K562 (cell line): ENCODE measurements around the gene UBN2. TPM values are rescaled to one million over a fixed set of nuclear protein-coding genes. Genes with fewer than 3 reads are reported as not detected.

Experiments
- CBFA2T3 ChIP-seq: fragments of 450-650 bp; IDR thresholded peaks from 2 replicates; pipeline ENCODE4 v1.6.1; 2017
- CXXC5 ChIP-seq: fragments of 250-450 bp; sonication (Bioruptor Pico); IDR thresholded peaks from 2 replicates; pipeline ENCODE4 v1.8.0; 2022; ENCODE audit warnings: inconsistent platforms, mild to moderate bottlenecking, moderate library complexity
- FOXA3 ChIP-seq, 2 experiments: fragments of 450-650 bp in 1 of 2; sonication (generic) in 1 of 2; formaldehyde crosslinking; IDR thresholded peaks in 1 of 2; conservative IDR thresholded peaks in 1 of 2; 2 replicates each; pipeline versions ENCODE4 v1.4.0 to v1.8.0; 2020 to 2022; ENCODE audit warnings: mild to moderate bottlenecking in 2 of 2, missing genetic modification reagents in 1 of 2
- HMGN3 ChIP-seq: IDR thresholded peaks from 2 replicates; pipeline ENCODE4 v1.6.1; 2011; ENCODE audit warnings: borderline replicate concordance, low read depth, mild to moderate bottlenecking, mixed read lengths, low read length; ENCODE audit not compliant: insufficient read length; ENCODE audit errors: extremely low read depth
- HNRNPL ChIP-seq: fragments of 200-400 bp; formaldehyde crosslinking; IDR thresholded peaks from 2 replicates; pipeline ENCODE4 v1.6.1; 2017; ENCODE audit warnings: low read depth, mild to moderate bottlenecking, low read length
- MEF2D ChIP-seq: conservative IDR thresholded peaks from 2 replicates; pipeline ENCODE4 v1.6.1; 2016; ENCODE audit warnings: low read depth, missing genetic modification characterization, missing compliant biosample characterization
- NFXL1 ChIP-seq: fragments of 450-650 bp; formaldehyde crosslinking; IDR thresholded peaks from 2 replicates; pipeline ENCODE4 v1.4.0; 2021; ENCODE audit warnings: mild to moderate bottlenecking
- RBM14 ChIP-seq: fragments of 200-400 bp; formaldehyde crosslinking; IDR thresholded peaks from 2 replicates; pipeline ENCODE4 v1.6.1; 2018; ENCODE audit warnings: low read depth, mild to moderate bottlenecking, low read length, moderate library complexity, borderline replicate concordance; ENCODE audit not compliant: insufficient read depth
- RBM25 ChIP-seq: fragments of 200-400 bp; formaldehyde crosslinking; IDR thresholded peaks from 2 replicates; pipeline ENCODE4 v1.6.1; 2018; ENCODE audit warnings: low read length, low read depth, moderate library complexity; ENCODE audit not compliant: severe bottlenecking
- REST ChIP-seq, 2 experiments: fragments of 450-650 bp; formaldehyde crosslinking in 1 of 2; IDR thresholded peaks; 2 replicates each; pipeline versions ENCODE4 v1.4.0 to v1.6.1; 2014 to 2020; ENCODE audit warnings: mild to moderate bottlenecking in 2 of 2, borderline replicate concordance in 1 of 2, low read depth in 1 of 2
- RUNX1 ChIP-seq: sonication (generic); IDR thresholded peaks from 2 replicates; pipeline ENCODE4 v1.6.1; 2016; ENCODE audit warnings: antibody characterized with exemption, low read depth
- SRSF7 ChIP-seq: fragments of 200-400 bp; formaldehyde crosslinking; optimal IDR thresholded peaks from 2 replicates; pipeline ENCODE3; 2017; ENCODE audit warnings: mild to moderate bottlenecking, low read depth, low read length
- STAG1 ChIP-seq: sonication (generic); formaldehyde crosslinking; IDR thresholded peaks from 2 replicates; pipeline ENCODE4 v1.5.0; 2020; ENCODE audit warnings: missing genetic modification reagents, borderline replicate concordance
- ZNF12 ChIP-seq: sonication (generic); formaldehyde crosslinking; IDR thresholded peaks from 2 replicates; pipeline ENCODE4 v1.4.0; 2020; ENCODE audit warnings: mild to moderate bottlenecking, missing genetic modification reagents
- ZNF586 ChIP-seq: fragments of 450-650 bp; formaldehyde crosslinking; conservative IDR thresholded peaks from 2 replicates; pipeline ENCODE4 v1.4.0; 2020; ENCODE audit warnings: mild to moderate bottlenecking, moderate library complexity
- polyA plus RNA-seq, 8 experiments: library from polyadenylated mRNA; depleted of rRNA in 4 of 8; stranded (reverse) in 5 of 8; unstranded in 3 of 8; fragments of >200 nt; fragmentation: Nextera tagmentation in 2 of 8; fragmentation: Illumina TruSeq in 1 of 8; extraction: Ambion mirVana in 2 of 8; extraction: Trizol in 1 of 8; gene quantifications; 2 replicates each; pipeline versions ENCODE4 v1.2.1 to v1.2.3, GENCODE V29; 2011 to 2014; ENCODE audit warnings: inconsistent platforms in 1 of 8, missing spikeins in 1 of 8
- total RNA-seq, 7 experiments: library from RNA; depleted of rRNA in 6 of 7; stranded (reverse); fragments of >200 nt in 6 of 7; fragmentation: Illumina TruSeq in 2 of 7; extraction: Trizol in 2 of 7; gene quantifications; 2 replicates each; pipeline versions ENCODE4 v1.2.1 to v1.2.3, GENCODE V29; 2011 to 2021; ENCODE audit warnings: low replicate concordance in 1 of 7

UBN2 gene
- total and polyA plus RNA-seq, 9 of the 15 experiments (the other 6 are each of a cell fraction or from before 2014, with no cell fraction given), result 1.2 to 19.5 (median 9.9) TPM

GRCh38 chr7:139183878-139184338 is 47.1 kb upstream of the UBN2 start (continued):
- TF ChIP-seq REST (IDR thresholded peaks at IDR 0.05; ENCODE audit: borderline replicate concordance) (no peak), REST (CRISPR knock-in tag; IDR thresholded peaks at IDR 0.05; ENCODE audit: low read depth) (no peak), NFXL1 (CRISPR knock-in tag) (no peak), HNRNPL (0 out of 2 replicates have a peak, but pooled peaks have one; percentile 23), ZNF586 (CRISPR knock-in tag) (no peak), RBM25 (peak; percentile 62), RUNX1 (0 out of 2 replicates have a peak, but pooled peaks have one; percentile 60), FOXA3 (CRISPR knock-in tag; conservative IDR thresholded peaks at IDR 0.05 in 1 of 2, IDR thresholded peaks at IDR 0.05 in 1 of 2) (0 out of 4 replicates have a peak, but pooled peaks of 1 of the 2 experiments have one; percentile 36), CBFA2T3 (peak; percentile 85), STAG1 (CRISPR knock-in tag) (no peak), MEF2D (no peak), HMGN3 (no peak), RBM14 (no peak), SRSF7 (no peak), ZNF12 (CRISPR knock-in tag) (no peak), CXXC5 (peak; percentile 66)
